ENCODE data around the gene MLLT10. TPM values are rescaled to one million over a fixed set of nuclear protein-coding genes. Genes with fewer than 3 reads are reported as not detected.

Gene MLLT10
- total RNA-seq, 1 donor from 2014 or later = 15.8 TPM

DNA sequence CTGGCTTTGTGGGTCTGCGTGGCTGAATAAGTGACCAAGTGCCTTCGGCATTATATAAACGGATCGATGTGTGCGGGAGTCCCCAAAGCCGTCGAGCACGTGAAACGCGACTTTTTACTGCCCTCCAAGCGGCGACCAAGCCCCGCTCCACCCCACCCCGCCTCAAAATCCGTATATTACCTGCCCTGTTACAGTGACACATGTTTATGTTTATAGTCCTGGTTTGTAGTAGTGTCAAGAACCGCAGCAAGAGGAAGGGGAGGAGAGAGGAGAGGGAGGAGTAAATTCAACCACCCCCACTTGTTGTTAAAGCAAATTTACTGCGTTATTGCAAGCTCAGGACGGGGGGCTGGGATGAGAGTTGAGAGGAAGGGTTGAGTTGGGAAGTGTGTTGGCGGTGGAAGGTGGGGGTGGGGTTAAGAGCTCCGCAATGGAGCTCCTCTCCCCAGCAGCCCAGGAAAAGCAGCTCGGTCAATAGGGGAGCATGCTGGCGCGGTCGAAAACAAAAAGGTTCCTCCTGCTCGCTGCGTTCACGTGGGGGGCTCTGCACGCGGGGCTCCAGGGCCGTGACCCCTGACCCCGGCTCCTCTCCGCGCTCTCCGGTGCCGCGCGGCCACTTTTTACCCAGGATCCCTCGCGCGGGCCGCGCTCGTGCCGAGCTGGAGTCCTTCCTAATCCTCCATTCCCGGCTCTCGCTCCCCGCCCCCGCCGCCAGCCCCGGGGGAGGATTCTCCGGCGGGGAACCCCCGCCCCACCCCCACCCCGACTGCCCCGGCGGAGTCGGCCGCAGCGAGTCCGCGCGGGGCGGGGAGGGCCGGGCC is 8.5 kb upstream of the MLLT10 start, which contains the start of gene SKIDA1:
Gene SKIDA1, minus strand, starts transcription at position 316 of the 821 bp plus-strand sequence. CDS start 7,860 bp downstream, outside the sequence.
- no peak for DNase-seq (ENCODE audit: low read depth)
- peak within 1 kb of the TSS; percentile 76 for H3K4me3 ChIP-seq (ENCODE audit: low read depth, low read length)
- TF ChIP-seq, protein P1, sequence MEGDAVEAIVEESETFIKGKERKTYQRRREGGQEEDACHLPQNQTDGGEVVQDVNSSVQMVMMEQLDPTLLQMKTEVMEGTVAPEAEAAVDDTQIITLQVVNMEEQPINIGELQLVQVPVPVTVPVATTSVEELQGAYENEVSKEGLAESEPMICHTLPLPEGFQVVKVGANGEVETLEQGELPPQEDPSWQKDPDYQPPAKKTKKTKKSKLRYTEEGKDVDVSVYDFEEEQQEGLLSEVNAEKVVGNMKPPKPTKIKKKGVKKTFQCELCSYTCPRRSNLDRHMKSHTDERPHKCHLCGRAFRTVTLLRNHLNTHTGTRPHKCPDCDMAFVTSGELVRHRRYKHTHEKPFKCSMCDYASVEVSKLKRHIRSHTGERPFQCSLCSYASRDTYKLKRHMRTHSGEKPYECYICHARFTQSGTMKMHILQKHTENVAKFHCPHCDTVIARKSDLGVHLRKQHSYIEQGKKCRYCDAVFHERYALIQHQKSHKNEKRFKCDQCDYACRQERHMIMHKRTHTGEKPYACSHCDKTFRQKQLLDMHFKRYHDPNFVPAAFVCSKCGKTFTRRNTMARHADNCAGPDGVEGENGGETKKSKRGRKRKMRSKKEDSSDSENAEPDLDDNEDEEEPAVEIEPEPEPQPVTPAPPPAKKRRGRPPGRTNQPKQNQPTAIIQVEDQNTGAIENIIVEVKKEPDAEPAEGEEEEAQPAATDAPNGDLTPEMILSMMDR (conservative IDR thresholded peaks at IDR 0.05; ENCODE audit: low read depth, low read length) = no peak

DNA sequence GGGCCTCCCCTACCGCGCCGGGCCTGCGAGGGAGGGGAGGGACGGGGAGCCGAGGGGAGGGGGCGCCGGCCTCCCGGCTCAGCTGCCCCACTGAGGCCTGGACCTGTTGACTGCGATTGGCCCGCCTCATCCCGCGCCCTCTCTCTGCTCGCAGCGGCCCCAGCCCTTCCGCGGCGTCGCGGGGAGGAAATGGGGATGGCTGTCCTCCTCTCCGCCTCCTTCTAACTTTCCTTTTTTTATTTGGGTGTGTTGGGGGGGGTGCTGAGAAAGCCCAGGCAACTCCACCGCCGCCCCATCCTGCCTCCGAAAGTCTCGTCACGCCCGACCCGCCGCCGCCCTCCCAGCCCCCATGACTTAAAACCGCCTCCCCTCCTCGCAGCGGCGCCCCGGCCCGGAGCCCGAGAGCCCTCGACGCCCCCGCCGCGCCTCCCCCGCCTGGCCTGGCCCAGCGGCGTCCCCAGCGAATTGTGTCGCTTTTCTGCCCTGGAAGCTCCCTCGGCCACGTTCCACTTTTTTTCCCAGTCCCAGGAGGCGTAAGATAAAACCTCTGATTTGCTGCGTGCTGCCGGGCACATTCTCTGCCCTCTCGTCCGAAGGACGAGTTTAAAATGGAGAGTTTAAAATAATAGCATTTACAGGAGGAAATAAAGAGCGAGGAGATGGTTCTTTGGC is 7.7 kb upstream of the MLLT10 start:
- TF ChIP-seq, protein P1 (conservative IDR thresholded peaks at IDR 0.05; ENCODE audit: low read depth, low read length) = no peak
- DNase-seq (ENCODE audit: low read depth) = no peak

DNA sequence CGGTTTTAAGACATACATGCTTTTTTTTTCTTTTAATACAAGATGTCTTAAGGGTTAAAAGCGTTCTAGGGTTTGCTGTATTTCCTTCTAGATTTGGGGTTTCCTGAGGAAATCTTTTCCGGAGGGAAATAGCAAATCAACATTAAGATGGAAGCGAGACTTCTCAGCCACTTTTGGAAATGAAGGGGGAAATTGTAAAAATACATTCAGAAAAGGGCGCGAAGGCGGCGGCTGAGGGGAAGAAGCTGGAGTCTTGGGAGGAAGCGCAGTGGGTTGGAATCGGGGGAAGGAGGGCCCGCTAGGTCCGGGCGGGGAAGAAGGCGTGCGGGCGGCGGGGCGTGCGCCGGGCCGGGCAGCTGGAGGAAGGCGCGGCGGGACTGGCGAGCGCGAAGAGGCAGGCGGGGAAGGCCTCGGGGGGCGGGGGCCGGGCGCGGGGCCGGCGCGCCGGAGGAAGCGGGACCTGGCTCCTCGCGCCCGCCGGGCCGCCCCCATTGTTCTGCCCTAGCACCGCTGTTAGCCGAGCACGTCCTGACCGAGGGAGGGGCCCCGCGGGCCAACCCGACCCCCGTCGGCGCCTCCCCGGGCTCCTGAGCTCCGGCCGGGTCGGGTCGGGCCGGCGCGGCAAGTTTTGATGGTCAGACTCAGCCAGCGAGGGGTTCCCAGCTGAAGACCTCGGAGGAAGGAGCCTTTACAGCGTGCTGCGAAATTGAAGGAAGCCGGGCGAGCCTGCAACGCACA is 7.0 kb upstream of the MLLT10 start:
- peak overlapping the region; percentile 76 for H3K4me3 ChIP-seq (ENCODE audit: low read depth, low read length)
- TF ChIP-seq, protein P1 (conservative IDR thresholded peaks at IDR 0.05; ENCODE audit: low read depth, low read length) = no peak
- no peak for DNase-seq (ENCODE audit: low read depth)

More for the DNA sequence above, 7.7 kb upstream of the MLLT10 start:
- H3K4me3 ChIP-seq (ENCODE audit: low read depth, low read length) = peak overlapping the region; percentile 76

DNA sequence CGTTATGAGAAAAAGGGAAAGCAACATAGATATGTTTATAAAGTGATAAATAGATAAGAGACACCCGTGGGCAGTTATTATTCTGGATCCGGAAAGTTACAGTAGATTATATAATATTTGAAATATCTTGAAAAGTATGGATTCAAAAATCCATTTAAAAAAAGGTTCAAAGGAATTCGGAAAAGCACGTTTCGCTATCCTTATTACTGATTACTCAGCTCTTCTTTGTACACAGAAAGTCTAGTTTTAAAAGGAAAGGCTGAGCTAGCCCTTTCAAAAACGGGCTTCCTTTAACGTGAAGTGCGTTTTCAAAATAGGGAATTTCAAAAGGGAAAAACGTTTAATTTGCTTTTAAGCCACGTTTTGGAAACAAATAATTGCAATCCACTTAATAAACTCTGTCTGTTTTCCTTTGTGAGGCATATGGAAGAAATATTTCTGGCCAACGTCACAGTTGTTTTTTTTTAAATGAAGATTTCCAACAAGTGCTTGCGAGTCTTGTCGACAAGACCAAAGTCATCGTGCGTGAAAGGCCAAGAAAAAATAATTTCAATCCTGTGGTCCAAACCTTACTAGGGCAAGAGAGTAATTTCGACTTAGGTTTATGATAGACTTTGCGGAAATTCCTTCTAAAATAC is 6.3 kb upstream of the MLLT10 start:
- no peak for DNase-seq (ENCODE audit: low read depth)
- TF ChIP-seq, protein P1 (conservative IDR thresholded peaks at IDR 0.05; ENCODE audit: low read depth, low read length) = no peak
- peak overlapping the region; percentile 76 for H3K4me3 ChIP-seq (ENCODE audit: low read depth, low read length)

DNA sequence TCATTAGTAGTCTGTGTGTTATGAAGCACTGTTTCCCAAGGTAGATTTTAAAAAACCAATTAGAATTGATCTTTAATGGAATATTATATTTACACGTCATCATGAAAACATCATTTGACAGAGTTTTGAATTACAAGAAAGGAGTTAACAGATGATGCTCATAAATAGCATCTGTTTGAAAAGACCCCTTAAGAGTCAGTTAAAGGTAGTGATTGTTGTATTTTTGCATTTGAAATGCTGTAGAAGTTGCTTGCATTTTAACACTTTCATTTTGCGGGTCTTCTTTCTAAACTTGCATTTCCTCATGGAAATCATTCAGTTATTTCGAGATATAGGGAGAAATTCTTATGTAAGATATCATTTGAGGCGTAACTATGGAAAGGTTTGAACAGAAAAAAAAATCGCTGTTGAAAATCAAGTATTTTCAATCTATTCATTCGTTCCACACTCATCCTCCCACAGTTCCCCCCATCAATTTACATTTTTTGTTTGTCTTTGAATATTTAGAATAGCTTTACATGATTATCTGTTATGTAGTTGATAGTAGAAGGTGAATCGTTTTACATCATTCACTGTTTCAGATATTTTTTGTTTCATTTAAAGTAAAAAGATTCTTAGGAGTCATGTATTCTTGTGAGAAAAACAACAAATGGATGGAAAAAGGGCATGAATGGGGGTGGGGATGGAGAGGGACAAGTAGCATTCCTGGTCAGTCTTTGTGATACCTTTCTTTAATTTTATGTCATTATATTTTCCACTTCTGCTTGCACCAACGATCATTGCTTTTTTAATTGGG is 5.6 kb upstream of the MLLT10 start:
- TF ChIP-seq, protein P1 (conservative IDR thresholded peaks at IDR 0.05; ENCODE audit: low read depth, low read length) = no peak
- DNase-seq (ENCODE audit: low read depth) = no peak
- H3K4me3 ChIP-seq (ENCODE audit: low read depth, low read length) = peak overlapping the region; percentile 76
